OCI-LY7 (cell line): ENCODE results near the gene IL37. TPM values are rescaled to one million over a fixed set of nuclear protein-coding genes. Genes with fewer than 3 reads are reported as not detected.

Experiments
- BruUV-seq: library from RNA; stranded (reverse); fragments of 400-500 nt; replicated peaks from 2 replicates; lab custom pipeline; 2021; lab: Mats Ljungman, UMichigan
- CTCF ChIA-PET: fragments of 300-600 bp; sonication (Branson Sonifier 250); formaldehyde crosslinking; loops from one replicate; lab custom pipeline; 2022; ENCODE audit warnings: antibody characterized with exemption; ENCODE audit not compliant: unreplicated experiment; lab: Charles Lee
- POLR2A ChIA-PET: fragments of 300-600 bp; sonication (Branson Sonifier 250); formaldehyde crosslinking; loops from one replicate; lab custom pipeline; 2022; ENCODE audit warnings: antibody characterized with exemption; lab: Charles Lee
- DNase-seq: peaks from one replicate; pipeline ENCODE4 v3.0.0-alpha.2; 2015; ENCODE audit warnings: low spot score
- H2AFZ ChIP-seq: fragments of 200-600 bp; sonication (generic), shearing (Covaris generic); 2 replicates; pipeline ENCODE4 v1.6.1; 2014; ENCODE audit warnings: mild to moderate bottlenecking, antibody characterized with exemption, low read length, moderate library complexity
- H3K27ac ChIP-seq: fragments of 200-600 bp; sonication (generic); 2 replicates; pipeline ENCODE4 v1.5.1; 2014; ENCODE audit warnings: mixed run types, low read depth, mild to moderate bottlenecking, moderate library complexity, low read length, inconsistent platforms; ENCODE audit not compliant: poor library complexity, severe bottlenecking
- H3K36me3 ChIP-seq: fragments of 200-600 bp; sonication (generic); 2 replicates; pipeline ENCODE4 v1.6.1; 2014; ENCODE audit warnings: mild to moderate bottlenecking, antibody characterized with exemption, low read length, moderate library complexity, mixed read lengths; ENCODE audit not compliant: insufficient read depth
- H3K4me1 ChIP-seq: fragments of 200-600 bp; sonication (generic); 2 replicates; pipeline ENCODE4 v1.5.1; 2014; ENCODE audit warnings: mild to moderate bottlenecking, low read length; ENCODE audit not compliant: insufficient read depth, poor library complexity, severe bottlenecking
- H3K4me2 ChIP-seq: fragments of 200-600 bp; sonication (generic); 2 replicates; pipeline ENCODE4 v1.6.1; 2014; ENCODE audit warnings: mild to moderate bottlenecking, low read length
- H3K4me3 ChIP-seq: fragments of 200-600 bp; sonication (generic); 2 replicates; pipeline ENCODE4 v1.5.1; 2014; ENCODE audit warnings: mild to moderate bottlenecking, low read depth, low read length; ENCODE audit not compliant: poor library complexity, severe bottlenecking
- H3K79me2 ChIP-seq: fragments of 200-600 bp; sonication (generic); 2 replicates; pipeline ENCODE4 v1.6.1; 2016; ENCODE audit warnings: low read depth, mild to moderate bottlenecking, low read length, moderate library complexity, mixed read lengths; ENCODE audit not compliant: insufficient read depth
- H3K9me2 ChIP-seq: fragments of 200-600 bp; sonication (generic); 2 replicates; pipeline ENCODE4 v1.6.1; 2016; ENCODE audit warnings: mild to moderate bottlenecking, low read length, mixed read lengths; ENCODE audit not compliant: insufficient read depth
- H3K9me3 ChIP-seq: fragments of 200-600 bp; sonication (generic); 2 replicates; pipeline ENCODE4 v1.6.1; 2014; ENCODE audit warnings: mild to moderate bottlenecking, mixed run types, low read length, mixed read lengths
- H4K20me1 ChIP-seq: fragments of 200-600 bp; sonication (generic); 2 replicates; pipeline ENCODE4 v1.6.1; 2014; ENCODE audit warnings: mild to moderate bottlenecking, antibody characterized with exemption, low read length, moderate library complexity, mixed read lengths; ENCODE audit not compliant: insufficient read depth
- EZH2phosphoT487 ChIP-seq: fragments of 200-600 bp; sonication (generic); IDR thresholded peaks from 2 replicates; pipeline ENCODE4 v1.6.1; 2018; ENCODE audit warnings: low read depth, borderline replicate concordance, mild to moderate bottlenecking, mixed run types, antibody characterized with exemption, low read length, moderate library complexity, mixed read lengths
- intact Hi-C: fragments of 100-400 bp; cut with micrococcal nuclease; formaldehyde crosslinking; loops from one replicate; pipeline ENCODE4 v1.10.0; 2022; ENCODE audit not compliant: unreplicated experiment
- total RNA-seq, 2 experiments: library from RNA; depleted of rRNA in 1 of 2; stranded (reverse); fragments of >200 nt in 1 of 2; shearing (Covaris generic) in 1 of 2; gene quantifications; 2 replicates each; pipeline ENCODE4 v1.2.3, GENCODE V29; 2014 to 2022
- TF ChIP-seq, protein P1 (sequence below): fragments of 200-600 bp; sonication (generic); conservative IDR thresholded peaks from 2 replicates; pipeline ENCODE4 v1.5.1; 2014; ENCODE audit warnings: mild to moderate bottlenecking, antibody characterized with exemption, low read length, moderate library complexity, mixed read lengths

The IL37 gene
- total RNA-seq, 2 experiments from 2014 or later, result not detected

DNA sequence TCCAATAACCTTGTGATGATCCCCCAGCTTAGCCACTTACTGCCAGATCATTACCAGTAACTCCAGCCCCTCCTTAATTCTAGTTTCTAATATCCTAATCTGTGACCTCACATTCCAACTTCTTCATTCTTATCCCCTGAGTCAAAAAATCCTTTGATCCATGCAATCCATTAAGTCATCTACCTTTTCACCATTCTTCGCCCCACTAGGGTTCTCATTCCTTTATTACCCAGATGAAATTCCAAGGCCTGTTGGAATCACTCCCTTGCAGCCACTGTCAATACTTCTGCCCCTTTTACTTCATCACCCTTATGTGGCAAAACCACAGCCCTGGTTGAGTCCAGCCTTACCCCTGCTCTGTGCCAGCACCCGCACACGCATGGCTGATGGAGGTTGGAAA, 46.5 kb downstream of the IL37 start:
- no peak overlapping the region for H2AFZ ChIP-seq
- CTCF ChIA-PET, result no interaction called here
- TF ChIP-seq EZH2phosphoT487, result no peak
- TF ChIP-seq, protein P1, sequence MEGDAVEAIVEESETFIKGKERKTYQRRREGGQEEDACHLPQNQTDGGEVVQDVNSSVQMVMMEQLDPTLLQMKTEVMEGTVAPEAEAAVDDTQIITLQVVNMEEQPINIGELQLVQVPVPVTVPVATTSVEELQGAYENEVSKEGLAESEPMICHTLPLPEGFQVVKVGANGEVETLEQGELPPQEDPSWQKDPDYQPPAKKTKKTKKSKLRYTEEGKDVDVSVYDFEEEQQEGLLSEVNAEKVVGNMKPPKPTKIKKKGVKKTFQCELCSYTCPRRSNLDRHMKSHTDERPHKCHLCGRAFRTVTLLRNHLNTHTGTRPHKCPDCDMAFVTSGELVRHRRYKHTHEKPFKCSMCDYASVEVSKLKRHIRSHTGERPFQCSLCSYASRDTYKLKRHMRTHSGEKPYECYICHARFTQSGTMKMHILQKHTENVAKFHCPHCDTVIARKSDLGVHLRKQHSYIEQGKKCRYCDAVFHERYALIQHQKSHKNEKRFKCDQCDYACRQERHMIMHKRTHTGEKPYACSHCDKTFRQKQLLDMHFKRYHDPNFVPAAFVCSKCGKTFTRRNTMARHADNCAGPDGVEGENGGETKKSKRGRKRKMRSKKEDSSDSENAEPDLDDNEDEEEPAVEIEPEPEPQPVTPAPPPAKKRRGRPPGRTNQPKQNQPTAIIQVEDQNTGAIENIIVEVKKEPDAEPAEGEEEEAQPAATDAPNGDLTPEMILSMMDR, result no peak
- no peak for DNase-seq
- no peak overlapping the region for H3K4me3 ChIP-seq
- H3K9me2 ChIP-seq, result no peaks in the 10 kb centered on the region
- H3K4me1 ChIP-seq, result no peaks in the 10 kb centered on the region
- no peaks in the 10 kb centered on the region for H3K36me3 ChIP-seq
- intact Hi-C loops, result loop anchor here (10.0 kb wide), 1 partner anchor 353 kb away; no protein-coding TSS in a partner anchor
- no peaks in the 10 kb centered on the region for H3K9me3 ChIP-seq
- POLR2A ChIA-PET, result no interaction called here
- no peak overlapping the region for H3K27ac ChIP-seq
- no peaks in the 10 kb centered on the region for H3K79me2 ChIP-seq
- BruUV-seq, result no TSS peak
- H3K4me2 ChIP-seq, result no peak overlapping the region
- H4K20me1 ChIP-seq, result no peaks in the 10 kb centered on the region

DNA sequence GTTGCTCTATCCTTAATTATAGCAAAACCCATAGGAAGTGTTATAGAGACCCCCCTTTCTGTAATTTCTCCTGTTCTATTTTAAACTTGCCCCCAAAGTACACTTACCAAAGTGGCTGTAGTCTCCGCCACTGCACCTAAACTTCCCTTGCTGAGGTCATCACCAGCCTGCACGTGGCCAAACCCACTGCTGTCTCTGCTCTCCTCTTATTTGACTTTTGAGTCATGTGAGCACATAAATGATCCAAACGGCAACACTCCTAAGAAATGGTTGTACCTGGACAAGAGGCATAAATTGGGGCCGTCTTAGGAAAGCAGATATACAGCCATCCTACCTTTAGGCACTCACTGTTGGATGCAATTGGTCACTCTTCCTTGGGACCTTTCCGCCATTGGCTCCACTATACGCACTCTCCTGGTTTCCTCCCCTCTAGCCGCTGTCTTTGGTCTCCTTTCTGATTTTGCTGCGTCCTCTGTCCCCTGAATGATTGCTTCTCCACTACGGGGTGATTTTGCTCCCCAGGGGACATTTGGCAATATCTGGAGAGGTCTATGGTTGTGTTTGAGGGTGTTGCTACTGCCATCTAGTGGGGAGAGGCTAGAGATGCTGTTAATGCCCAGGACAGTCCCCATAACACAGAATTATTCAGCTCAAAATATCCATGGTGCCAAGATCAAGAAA, 47.6 kb downstream of the IL37 start:
- no peak overlapping the region for H2AFZ ChIP-seq
- no peak overlapping the region for H3K4me3 ChIP-seq
- H3K4me1 ChIP-seq, result no peaks in the 10 kb centered on the region
- H3K4me2 ChIP-seq, result no peak overlapping the region
- intact Hi-C loops, result loop anchor here (10.0 kb wide), 1 partner anchor 354 kb away; no protein-coding TSS in a partner anchor
- no peaks in the 10 kb centered on the region for H3K79me2 ChIP-seq
- H3K36me3 ChIP-seq, result no peaks in the 10 kb centered on the region
- BruUV-seq, result no TSS peak
- H3K27ac ChIP-seq, result no peak overlapping the region
- no peaks in the 10 kb centered on the region for H3K9me2 ChIP-seq
- H3K9me3 ChIP-seq, result no peaks in the 10 kb centered on the region
- ChIA-PET CTCF (interaction anchor here (0.5 kb wide), 1 partner anchor 9 kb away, joined by 3 read pairs; no protein-coding TSS in a partner anchor), POLR2A (no interaction called here)
- H4K20me1 ChIP-seq, result no peaks in the 10 kb centered on the region
- DNase-seq, result peak; percentile 63
- TF ChIP-seq, protein P1, result peak; percentile 93
- no peak for TF ChIP-seq EZH2phosphoT487
